ENCODE results near the gene KRT17. TPM values are rescaled to one million over a fixed set of nuclear protein-coding genes. Genes with fewer than 3 reads are reported as not detected.

KRT17 gene
- total and polyA plus RNA-seq, 2 of the 4 experiments (the other 2 are of a cell fraction), result 2.5 to 4.6 TPM

DNA sequence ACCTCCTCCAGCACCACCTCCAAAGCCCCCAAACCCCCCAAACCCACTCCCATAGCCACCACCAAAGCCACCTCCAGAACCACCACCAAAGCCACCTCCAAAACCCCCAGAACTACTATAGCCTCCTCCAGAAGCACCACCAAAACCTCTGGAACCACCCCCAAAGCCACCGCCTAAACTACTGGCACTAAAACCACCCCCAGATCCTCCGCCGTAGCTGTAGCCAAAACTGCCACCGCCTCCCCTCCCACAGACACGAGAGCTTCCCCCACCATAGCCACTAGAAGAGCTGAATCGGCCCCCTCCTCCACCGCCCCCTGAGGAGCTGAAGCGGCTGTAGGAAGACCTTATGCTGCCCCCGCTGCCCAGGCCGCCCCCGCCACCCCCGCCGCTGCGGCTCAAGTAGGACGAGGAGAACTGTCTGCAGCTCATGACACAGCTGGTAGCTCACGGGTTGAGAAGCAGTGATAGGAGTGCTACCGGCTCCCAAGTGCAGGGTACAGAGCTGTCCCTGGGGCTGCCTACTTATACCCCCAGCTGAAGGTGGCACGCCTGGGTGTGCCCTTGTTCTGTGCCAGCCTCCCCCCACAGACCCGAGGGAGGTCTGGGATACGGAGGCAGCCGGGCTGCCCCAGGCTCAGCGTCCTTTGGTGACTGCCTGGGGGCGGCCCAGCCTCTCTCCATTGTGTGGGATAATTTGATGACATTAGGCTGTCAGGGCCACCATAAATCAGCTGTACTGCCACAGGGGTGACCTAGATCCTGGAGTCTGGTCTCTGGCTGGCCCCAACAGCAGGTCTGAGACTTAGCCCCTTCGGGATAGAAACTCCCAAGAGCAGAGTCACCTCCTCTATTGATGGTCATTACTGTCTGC is 52.6 kb downstream of the KRT17 start, which contains the start of gene KRT9:
TSS of gene KRT9 (minus strand) at position 499 of the 874 bp plus-strand sequence. CDS start at position 432, 67 bp downstream.
- H4K8ac ChIP-seq (ENCODE audit: low read depth in 2 of 2, low read length in 2 of 2), result no peak within 1 kb of the TSS
- ChIA-PET POLR2A (ENCODE audit: unreplicated experiment) (no interaction called here), CTCF (interaction anchor here (1.1 to 1.2 kb wide), 2 partner anchors 10 to 23 kb away, joined by 4 to 5 read pairs; no protein-coding TSS in a partner anchor)
- H2AK5ac ChIP-seq (ENCODE audit: low read depth, low read length), result no peak within 1 kb of the TSS
- no peak within 1 kb of the TSS for H2BK120ac ChIP-seq (ENCODE audit: low read depth, low read length)
- H3K4me1 ChIP-seq (ENCODE audit: control insufficient read depth, insufficient read depth, low read length), result no peaks in the 10 kb centered on the region
- H3K18ac ChIP-seq (ENCODE audit: low read depth, low read length), result no peak within 1 kb of the TSS
- no peak within 1 kb of the TSS for H2AFZ ChIP-seq (replicated peaks; ENCODE audit: low read length, poor library complexity)
- no peaks in the 10 kb centered on the region for H4K20me1 ChIP-seq (ENCODE audit: insufficient read depth, low read length)
- no peak within 1 kb of the TSS for H3K56ac ChIP-seq (ENCODE audit: extremely low read depth, insufficient read depth, low read length)
- H3K9me3 ChIP-seq (ENCODE audit: control insufficient read depth, insufficient read depth, low read length), result no peaks in the 10 kb centered on the region
- WGBS, 2 experiments (ENCODE audit: extremely low coverage in 2 of 2, insufficient read length in 1 of 2), result 0% methylated on average over 1 of the region's 24 CpGs; no CpG with 5 or more reads in 1 of the 2 experiments
- H3K9ac ChIP-seq (ENCODE audit: low read depth, low read length), result no peak within 1 kb of the TSS
- intact Hi-C loops (cut with micrococcal nuclease), result no loop called here
- no peaks in the 10 kb centered on the region for H3K79me1 ChIP-seq (ENCODE audit: low read depth in 1 of 2, low read length in 2 of 2)
- no peak within 1 kb of the TSS for H2AK9ac ChIP-seq (replicated peaks; ENCODE audit: low read depth, low read length, poor library complexity)
- TF ChIP-seq MXI1 (IDR thresholded peaks at IDR 0.05; ENCODE audit: borderline replicate concordance, low read depth, low read length), result no peak
- TF ChIP-seq, protein P1, sequence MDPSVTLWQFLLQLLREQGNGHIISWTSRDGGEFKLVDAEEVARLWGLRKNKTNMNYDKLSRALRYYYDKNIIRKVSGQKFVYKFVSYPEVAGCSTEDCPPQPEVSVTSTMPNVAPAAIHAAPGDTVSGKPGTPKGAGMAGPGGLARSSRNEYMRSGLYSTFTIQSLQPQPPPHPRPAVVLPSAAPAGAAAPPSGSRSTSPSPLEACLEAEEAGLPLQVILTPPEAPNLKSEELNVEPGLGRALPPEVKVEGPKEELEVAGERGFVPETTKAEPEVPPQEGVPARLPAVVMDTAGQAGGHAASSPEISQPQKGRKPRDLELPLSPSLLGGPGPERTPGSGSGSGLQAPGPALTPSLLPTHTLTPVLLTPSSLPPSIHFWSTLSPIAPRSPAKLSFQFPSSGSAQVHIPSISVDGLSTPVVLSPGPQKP (IDR thresholded peaks at IDR 0.05; ENCODE audit: borderline replicate concordance, low read depth, low read length), result no peak
- no peak within 1 kb of the TSS for H3K4ac ChIP-seq (ENCODE audit: low read depth, low read length)
- H3K27me3 ChIP-seq (ENCODE audit: control insufficient read depth, insufficient read depth, low read length), result peaks cover 81% of the 10 kb centered on the region
- in situ Hi-C loops (cut with MboI; ENCODE audit: low sequenced_read_pairs), result no loop called here
- dilution Hi-C loops (cut with HindIII; ENCODE audit: low sequenced_read_pairs, unreplicated experiment), result no loop called here
- H3K4me2 ChIP-seq (ENCODE audit: low read depth, low read length), result no peak within 1 kb of the TSS
- no peak within 1 kb of the TSS for H4K91ac ChIP-seq (ENCODE audit: insufficient read depth, low read depth, low read length)
- no peak within 1 kb of the TSS for H3K27ac ChIP-seq (ENCODE audit: insufficient read depth, low read length)
- no peak within 1 kb of the TSS for H2BK15ac ChIP-seq (ENCODE audit: low read depth, low read length)
- no peak within 1 kb of the TSS for H3K14ac ChIP-seq (replicated peaks; ENCODE audit: low read depth, low read length)
- ATAC-seq (ENCODE audit: low read depth) (no peak), DNase-seq (no peak)
- no peak within 1 kb of the TSS for H2BK5ac ChIP-seq (ENCODE audit: low read depth, low read length, poor library complexity, severe bottlenecking)
- no peaks in the 10 kb centered on the region for H3K9me1 ChIP-seq (ENCODE audit: insufficient read depth, low read length)
- H4K5ac ChIP-seq (ENCODE audit: low read depth, low read length), result no peak within 1 kb of the TSS
- no peak within 1 kb of the TSS for H3K4me3 ChIP-seq (ENCODE audit: insufficient read depth, low read depth, low read length)
- no peak within 1 kb of the TSS for H2BK20ac ChIP-seq (ENCODE audit: low read depth, low read length)
- H3K36me3 ChIP-seq (ENCODE audit: control insufficient read depth, insufficient read depth, low read length), result no peaks in the 10 kb centered on the region
- no peak within 1 kb of the TSS for H3K23ac ChIP-seq (ENCODE audit: low read depth, low read length)
- BruUV-seq (replicated peaks), result no TSS peak

Other genes with a start within 250 kb of the KRT17 start
- gene KRT34, start 242.3 kb downstream of the KRT17 start, total RNA-seq (2012; rRNA removed), result 3.6 and 3.9 TPM in 2 replicates
- 3.4 and 4.2 TPM in 2 replicates for gene KRT34, start 242.3 kb downstream of the KRT17 start, polyA plus RNA-seq (2012; rRNA removed)
- gene KRT31, start 227.0 kb downstream of the KRT17 start, total RNA-seq (2012; rRNA removed), result not detected in 2 replicates
- gene KRT31, start 227.0 kb downstream of the KRT17 start, polyA plus RNA-seq (2012; rRNA removed), result 0.05 TPM in 1 of 2 replicates, not detected in the other
- not detected in 2 replicates for gene KRT37, start 200.0 kb downstream of the KRT17 start, total RNA-seq (2012; rRNA removed)
- gene KRT37, start 200.0 kb downstream of the KRT17 start, polyA plus RNA-seq (2012; rRNA removed), result not detected in 2 replicates
- not detected in 2 replicates for gene KRT38, start 183.6 kb downstream of the KRT17 start, total RNA-seq (2012; rRNA removed)
- 0.04 and 0.09 TPM in 2 replicates for gene KRT38, start 183.6 kb downstream of the KRT17 start, polyA plus RNA-seq (2012; rRNA removed)
- gene KRT32, start 157.2 kb downstream of the KRT17 start, total RNA-seq (2012; rRNA removed), result not detected in 2 replicates
- gene KRT32, start 157.2 kb downstream of the KRT17 start, polyA plus RNA-seq (2012; rRNA removed), result 0.06 and 0.09 TPM in 2 replicates
- gene KRT35, start 143.4 kb downstream of the KRT17 start, total RNA-seq (2012; rRNA removed), result not detected in 2 replicates
- gene KRT35, start 143.4 kb downstream of the KRT17 start, polyA plus RNA-seq (2012; rRNA removed), result not detected in 2 replicates
- not detected in 2 replicates for gene KRT36, start 134.7 kb downstream of the KRT17 start, total RNA-seq (2012; rRNA removed)
- gene KRT36, start 134.7 kb downstream of the KRT17 start, polyA plus RNA-seq (2012; rRNA removed), result not detected in 2 replicates
- 0.18 and 0.28 TPM in 2 replicates for gene KRT13, start 119.0 kb downstream of the KRT17 start, total RNA-seq (2012; rRNA removed)
- 0.56 and 0.60 TPM in 2 replicates for gene KRT13, start 119.0 kb downstream of the KRT17 start, polyA plus RNA-seq (2012; rRNA removed)
- 2.9 and 3.6 TPM in 2 replicates for gene KRT15, start 105.7 kb downstream of the KRT17 start, total RNA-seq (2012; rRNA removed)
- gene KRT15, start 105.7 kb downstream of the KRT17 start, polyA plus RNA-seq (2012; rRNA removed), result 5.3 and 7.6 TPM in 2 replicates
- gene KRT19, start 96.3 kb downstream of the KRT17 start, total RNA-seq (2012; rRNA removed), result 14.7 and 18.1 TPM in 2 replicates
- gene KRT19, start 96.3 kb downstream of the KRT17 start, polyA plus RNA-seq (2012; rRNA removed), result 12.0 and 12.5 TPM in 2 replicates
- not detected in 2 replicates for gene KRT9, start 52.5 kb downstream of the KRT17 start, total RNA-seq (2012; rRNA removed)
- gene KRT9, start 52.5 kb downstream of the KRT17 start, polyA plus RNA-seq (2012; rRNA removed), result not detected in 2 replicates
- gene KRT14, start 37.7 kb downstream of the KRT17 start, total RNA-seq (2012; rRNA removed), result not detected in 2 replicates
- not detected in 2 replicates for gene KRT14, start 37.7 kb downstream of the KRT17 start, polyA plus RNA-seq (2012; rRNA removed)
- not detected in 2 replicates for gene KRT16, start 11.8 kb downstream of the KRT17 start, total RNA-seq (2012; rRNA removed)
- gene KRT16, start 11.8 kb downstream of the KRT17 start, polyA plus RNA-seq (2012; rRNA removed), result not detected in 2 replicates
- gene EIF1, start 64.3 kb upstream of the KRT17 start, total RNA-seq (2012; rRNA removed), result 89.4 and 102 TPM in 2 replicates
- gene EIF1, start 64.3 kb upstream of the KRT17 start, polyA plus RNA-seq (2012; rRNA removed), result 381 and 388 TPM in 2 replicates
- gene GAST, start 87.8 kb upstream of the KRT17 start, total RNA-seq (2012; rRNA removed), result not detected in 2 replicates
- not detected in 2 replicates for gene GAST, start 87.8 kb upstream of the KRT17 start, polyA plus RNA-seq (2012; rRNA removed)
- gene HAP1, start 110.1 kb upstream of the KRT17 start, total RNA-seq (2012; rRNA removed), result under 0.01 TPM in 1 of 2 replicates, not detected in the other
- gene HAP1, start 110.1 kb upstream of the KRT17 start, polyA plus RNA-seq (2012; rRNA removed), result 0.09 and 0.11 TPM in 2 replicates
- 12.9 and 14.7 TPM in 2 replicates for gene JUP, start 162.1 kb upstream of the KRT17 start, total RNA-seq (2012; rRNA removed)
- gene JUP, start 162.1 kb upstream of the KRT17 start, polyA plus RNA-seq (2012; rRNA removed), result 27.3 and 28.4 TPM in 2 replicates
- 21.5 and 22.2 TPM in 2 replicates for gene P3H4, start 187.4 kb upstream of the KRT17 start, total RNA-seq (2012; rRNA removed)
- 66.7 and 76.9 TPM in 2 replicates for gene P3H4, start 187.4 kb upstream of the KRT17 start, polyA plus RNA-seq (2012; rRNA removed)
- gene FKBP10, start 188.4 kb upstream of the KRT17 start, total RNA-seq (2012; rRNA removed), result 156 and 170 TPM in 2 replicates
- gene FKBP10, start 188.4 kb upstream of the KRT17 start, polyA plus RNA-seq (2012; rRNA removed), result 984 and 1,083 TPM in 2 replicates
- 83.0 and 92.7 TPM in 2 replicates for gene NT5C3B, start 211.7 kb upstream of the KRT17 start, total RNA-seq (2012; rRNA removed)
- 58.0 and 59.9 TPM in 2 replicates for gene NT5C3B, start 211.7 kb upstream of the KRT17 start, polyA plus RNA-seq (2012; rRNA removed)
- gene KLHL10, start 213.2 kb upstream of the KRT17 start, total RNA-seq (2012; rRNA removed), result under 0.01 and 0.18 TPM in 2 replicates
- 0.07 TPM in 1 of 2 replicates, not detected in the other for gene KLHL10, start 213.2 kb upstream of the KRT17 start, polyA plus RNA-seq (2012; rRNA removed)
- gene KLHL11, start 240.8 kb upstream of the KRT17 start, total RNA-seq (2012; rRNA removed), result 38.5 and 43.6 TPM in 2 replicates
- gene KLHL11, start 240.8 kb upstream of the KRT17 start, polyA plus RNA-seq (2012; rRNA removed), result 3.5 and 4.1 TPM in 2 replicates

Data from IMR-90 (cell line).